ENCODE data around the gene KCNT1.

Gene KCNT1

GRCh38 chr9:135826188-135826545 lies 124.2 kb downstream of the KCNT1 start:
- Histone ChIP-seq H3K4me2 (ENCODE audit: low read length) (no peak overlapping the region), H3K36me3 (ENCODE audit: control insufficient read depth, low read length) (peaks cover 25% of the 10 kb centered on the region), H3F3A (ENCODE audit: control insufficient read depth, insufficient read depth) (no peaks in the 10 kb centered on the region), H3K79me2 (ENCODE audit: control insufficient read depth, low read length) (no peaks in the 10 kb centered on the region), H3K9me3 (ENCODE audit: control insufficient read depth, insufficient read depth, low read length) (no peaks in the 10 kb centered on the region), H4K20me1 (ENCODE audit: control insufficient read depth, insufficient read depth, low read depth, low read length) (no peaks in the 10 kb centered on the region), H3K4me3 (ENCODE audit: low read length) (no peak overlapping the region), H3K4me1 (ENCODE audit: control insufficient read depth, low read length) (no peaks in the 10 kb centered on the region), H3K27ac (ENCODE audit: low read depth, low read length) (no peak overlapping the region), H3K27me3 (ENCODE audit: control insufficient read depth, low read length) (no peaks in the 10 kb centered on the region), H3K9me2 (replicated peaks; ENCODE audit: control insufficient read depth, low read length) (no peaks in the 10 kb centered on the region)
- TF ChIP-seq EZH2phosphoT487 (IDR thresholded peaks at IDR 0.05; ENCODE audit: borderline replicate concordance, low read length) (no peak), CTCF (IDR thresholded peaks at IDR 0.05; ENCODE audit: low read depth, low read length, poor library complexity, severe bottlenecking) (no peak)

- Histone ChIP-seq H3K4me1 (ENCODE audit: control insufficient read depth, low read length) (no peaks in the 10 kb centered on the region), H4K20me1 (ENCODE audit: control insufficient read depth, insufficient read depth, low read depth, low read length) (no peaks in the 10 kb centered on the region), H3K36me3 (ENCODE audit: control insufficient read depth, low read length) (peaks cover 19% of the 10 kb centered on the region), H3K4me2 (ENCODE audit: low read length) (no peak overlapping the region), H3K9me2 (replicated peaks; ENCODE audit: control insufficient read depth, low read length) (no peaks in the 10 kb centered on the region), H3K4me3 (ENCODE audit: low read length) (no peak overlapping the region), H3K79me2 (ENCODE audit: control insufficient read depth, low read length) (no peaks in the 10 kb centered on the region; the same call in 1 of the 2 replicates), H3F3A (ENCODE audit: control insufficient read depth, insufficient read depth) (no peaks in the 10 kb centered on the region), H3K27me3 (ENCODE audit: control insufficient read depth, low read length) (no peaks in the 10 kb centered on the region), H3K9me3 (ENCODE audit: control insufficient read depth, insufficient read depth, low read length) (no peaks in the 10 kb centered on the region), H3K27ac (ENCODE audit: low read depth, low read length) (no peak overlapping the region)
- no peak for TF ChIP-seq EZH2phosphoT487 (IDR thresholded peaks at IDR 0.05; ENCODE audit: borderline replicate concordance, low read length)
- TF ChIP-seq CTCF (IDR thresholded peaks at IDR 0.05; ENCODE audit: low read depth, low read length, poor library complexity, severe bottlenecking) = no peak
These were observed 125.3 kb downstream of the KCNT1 start for GRCh38 chr9:135827301-135827700.

- no peaks in the 10 kb centered on the region for H3K27me3 ChIP-seq (ENCODE audit: control insufficient read depth, low read length)
- peaks cover 12% of the 10 kb centered on the region for H3K36me3 ChIP-seq (ENCODE audit: control insufficient read depth, low read length)
- no peak overlapping the region for H3K4me2 ChIP-seq (ENCODE audit: low read length)
- H3K27ac ChIP-seq (ENCODE audit: low read depth, low read length) = no peak overlapping the region
- H3K9me2 ChIP-seq (replicated peaks; ENCODE audit: control insufficient read depth, low read length) = no peaks in the 10 kb centered on the region
- H4K20me1 ChIP-seq (ENCODE audit: control insufficient read depth, insufficient read depth, low read depth, low read length) = no peaks in the 10 kb centered on the region
- H3K4me1 ChIP-seq (ENCODE audit: control insufficient read depth, low read length) = no peaks in the 10 kb centered on the region
- H3K79me2 ChIP-seq (ENCODE audit: control insufficient read depth, low read length) = no peaks in the 10 kb centered on the region; the same call in 1 of the 2 replicates
- TF ChIP-seq EZH2phosphoT487 (IDR thresholded peaks at IDR 0.05; ENCODE audit: borderline replicate concordance, low read length) (no peak), CTCF (IDR thresholded peaks at IDR 0.05; ENCODE audit: low read depth, low read length, poor library complexity, severe bottlenecking) (no peak)
- no peaks in the 10 kb centered on the region for H3K9me3 ChIP-seq (ENCODE audit: control insufficient read depth, insufficient read depth, low read length)
- no peak overlapping the region for H3K4me3 ChIP-seq (ENCODE audit: low read length)
- no peaks in the 10 kb centered on the region for H3F3A ChIP-seq (ENCODE audit: control insufficient read depth, insufficient read depth)
These were observed 126.0 kb downstream of the KCNT1 start for GRCh38 chr9:135827866-135828580.

Data from DOHH2 (cell line).